ENCODE data around the gene MYL4.

Gene MYL4

DNA sequence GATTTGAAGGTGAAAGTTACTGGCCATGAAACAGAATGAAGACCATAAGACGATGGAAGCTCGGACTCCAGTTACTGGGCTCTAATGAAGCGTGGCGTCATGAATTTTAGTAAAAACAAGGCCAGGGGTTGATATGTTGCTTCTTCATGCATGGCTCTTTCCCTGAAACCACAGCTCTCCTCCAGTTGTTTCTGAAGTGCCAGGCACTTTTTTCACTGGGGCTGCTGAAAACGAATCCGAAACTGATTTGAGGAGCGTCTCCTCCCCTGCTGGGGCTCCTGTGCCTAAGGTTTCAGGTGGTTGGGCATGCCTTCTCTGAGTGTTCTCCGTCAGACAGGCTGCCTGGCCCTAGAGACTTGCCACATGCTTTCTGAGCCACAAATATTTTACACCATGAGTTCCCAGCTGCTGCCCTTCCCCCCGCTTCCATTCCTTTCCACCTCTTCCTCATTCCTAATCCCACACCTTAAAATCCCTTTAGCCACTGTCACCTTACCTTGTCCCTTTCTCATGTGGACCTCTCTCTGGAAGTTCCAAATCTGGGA, 3.7 kb upstream of the MYL4 start:
- TF ChIP-seq, protein P1, sequence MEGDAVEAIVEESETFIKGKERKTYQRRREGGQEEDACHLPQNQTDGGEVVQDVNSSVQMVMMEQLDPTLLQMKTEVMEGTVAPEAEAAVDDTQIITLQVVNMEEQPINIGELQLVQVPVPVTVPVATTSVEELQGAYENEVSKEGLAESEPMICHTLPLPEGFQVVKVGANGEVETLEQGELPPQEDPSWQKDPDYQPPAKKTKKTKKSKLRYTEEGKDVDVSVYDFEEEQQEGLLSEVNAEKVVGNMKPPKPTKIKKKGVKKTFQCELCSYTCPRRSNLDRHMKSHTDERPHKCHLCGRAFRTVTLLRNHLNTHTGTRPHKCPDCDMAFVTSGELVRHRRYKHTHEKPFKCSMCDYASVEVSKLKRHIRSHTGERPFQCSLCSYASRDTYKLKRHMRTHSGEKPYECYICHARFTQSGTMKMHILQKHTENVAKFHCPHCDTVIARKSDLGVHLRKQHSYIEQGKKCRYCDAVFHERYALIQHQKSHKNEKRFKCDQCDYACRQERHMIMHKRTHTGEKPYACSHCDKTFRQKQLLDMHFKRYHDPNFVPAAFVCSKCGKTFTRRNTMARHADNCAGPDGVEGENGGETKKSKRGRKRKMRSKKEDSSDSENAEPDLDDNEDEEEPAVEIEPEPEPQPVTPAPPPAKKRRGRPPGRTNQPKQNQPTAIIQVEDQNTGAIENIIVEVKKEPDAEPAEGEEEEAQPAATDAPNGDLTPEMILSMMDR (IDR thresholded peaks at IDR 0.05; ENCODE audit: low read depth, low read length) = no peak
- no peaks in the 10 kb centered on the region for H3K36me3 ChIP-seq
- H3K27ac ChIP-seq = no peak overlapping the region
- no peak overlapping the region for H3K4me3 ChIP-seq (ENCODE audit: low read depth, low read length)
- H3K9me3 ChIP-seq (ENCODE audit: severe bottlenecking) = no peaks in the 10 kb centered on the region
- DNase-seq = no peak
- no peaks in the 10 kb centered on the region for H3K27me3 ChIP-seq (ENCODE audit: insufficient read depth, low read depth, severe bottlenecking)

DNA sequence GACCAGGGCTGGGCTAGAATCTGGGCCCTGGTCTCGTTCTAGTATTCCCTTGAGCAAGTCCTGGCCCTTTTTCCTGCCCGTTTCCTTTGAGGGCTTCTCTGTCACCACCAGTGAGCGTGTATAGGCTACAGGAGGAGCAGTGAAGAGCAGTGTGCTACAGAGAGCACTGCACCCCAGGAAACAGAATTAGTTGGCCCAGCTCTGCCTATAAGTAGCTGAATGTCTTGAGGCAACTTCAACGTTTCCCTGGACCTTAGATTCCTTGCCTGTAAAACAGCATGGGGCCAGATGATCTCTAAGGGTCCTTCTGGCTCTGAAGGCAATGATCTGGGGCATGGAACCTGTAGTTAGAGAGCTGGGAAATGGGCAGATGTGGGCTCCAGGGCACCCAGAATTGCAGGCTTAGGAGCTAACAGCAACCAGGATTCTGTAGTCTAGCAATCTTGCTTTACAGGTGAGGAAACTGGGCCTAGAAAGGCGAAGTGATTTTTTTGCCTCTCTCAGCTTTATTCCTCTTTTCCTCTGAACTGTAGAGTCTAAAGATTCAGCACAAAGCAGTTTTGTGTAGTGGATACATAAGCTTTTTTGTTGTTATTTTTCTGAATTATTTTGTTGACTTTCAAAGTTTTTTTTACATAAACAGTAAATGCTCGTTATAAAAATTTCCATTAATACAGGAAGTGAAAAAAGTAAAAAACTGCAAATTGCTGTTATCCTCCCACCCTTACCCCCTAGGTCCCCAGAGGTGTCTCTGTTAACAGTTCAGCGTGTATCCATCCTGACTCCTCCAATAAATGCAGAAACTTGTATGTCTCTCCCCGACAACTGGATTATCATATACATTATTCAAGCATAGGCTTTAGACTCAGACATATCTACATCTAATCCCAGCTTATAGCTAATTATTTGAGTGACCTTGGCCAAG, 1.7 kb upstream of the MYL4 start:
- no peak for DNase-seq
- H3K27me3 ChIP-seq (ENCODE audit: insufficient read depth, low read depth, severe bottlenecking) = no peaks in the 10 kb centered on the region
- H3K4me3 ChIP-seq (ENCODE audit: low read depth, low read length) = no peak overlapping the region
- no peak overlapping the region for H3K27ac ChIP-seq
- no peaks in the 10 kb centered on the region for H3K9me3 ChIP-seq (ENCODE audit: severe bottlenecking)
- no peaks in the 10 kb centered on the region for H3K36me3 ChIP-seq
- TF ChIP-seq, protein P1 (IDR thresholded peaks at IDR 0.05; ENCODE audit: low read depth, low read length) = no peak

DNA sequence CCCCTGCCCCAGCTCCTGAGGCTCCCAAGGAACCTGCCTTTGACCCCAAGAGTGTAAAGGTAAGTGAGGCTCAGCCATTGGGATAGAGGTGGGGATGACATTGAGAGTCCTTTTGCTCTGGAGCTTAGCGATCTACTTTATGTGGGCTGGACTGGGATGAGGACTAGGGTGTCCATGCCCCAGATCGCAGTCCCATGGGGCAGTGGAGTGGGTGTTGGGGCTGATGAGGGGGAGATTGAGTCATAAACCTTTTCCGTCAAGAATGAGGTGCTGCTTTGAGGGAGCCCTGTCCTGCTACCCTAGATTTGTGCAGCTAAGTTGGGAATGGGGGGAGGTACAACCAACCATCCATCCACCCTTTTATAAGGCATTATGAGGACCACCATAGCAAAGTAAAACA, 351 bp downstream of the MYL4 start:
- no peak for DNase-seq
- Histone ChIP-seq H3K9me3 (ENCODE audit: severe bottlenecking) (no peaks in the 10 kb centered on the region), H3K27ac (peak overlapping the region; percentile 72), H3K36me3 (no peaks in the 10 kb centered on the region), H3K4me3 (ENCODE audit: low read depth, low read length) (peak overlapping the region; percentile 1; the same call in 1 of the 2 replicates), H3K27me3 (ENCODE audit: insufficient read depth, low read depth, severe bottlenecking) (no peaks in the 10 kb centered on the region)
- TF ChIP-seq, protein P1 (IDR thresholded peaks at IDR 0.05; ENCODE audit: low read depth, low read length) = no peak

DNA sequence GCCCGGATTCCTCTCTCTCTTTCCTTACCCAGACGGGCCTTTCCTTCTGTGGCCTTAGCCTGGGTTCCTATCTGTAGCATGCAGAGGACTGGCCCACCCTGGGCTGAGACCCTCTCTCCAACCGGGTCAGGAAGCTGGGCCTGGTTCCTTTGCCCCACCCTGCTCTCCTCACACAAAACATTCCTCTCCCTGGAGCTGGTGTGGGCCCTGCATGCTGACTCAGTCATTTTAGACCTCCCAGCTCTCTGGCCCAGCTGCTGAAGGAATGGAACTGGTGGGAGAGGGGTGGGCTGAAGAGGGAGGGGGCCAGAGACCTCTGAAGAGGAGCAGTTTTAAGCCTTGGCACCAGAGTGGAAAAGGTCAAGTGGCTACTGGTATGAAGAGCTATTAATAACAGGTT, 957 bp downstream of the MYL4 start:
- TF ChIP-seq, protein P1 (IDR thresholded peaks at IDR 0.05; ENCODE audit: low read depth, low read length) = no peak
- no peak overlapping the region for H3K4me3 ChIP-seq (ENCODE audit: low read depth, low read length)
- H3K27me3 ChIP-seq (ENCODE audit: insufficient read depth, low read depth, severe bottlenecking) = no peaks in the 10 kb centered on the region
- no peaks in the 10 kb centered on the region for H3K9me3 ChIP-seq (ENCODE audit: severe bottlenecking)
- no peaks in the 10 kb centered on the region for H3K36me3 ChIP-seq
- no peak for DNase-seq
- H3K27ac ChIP-seq = no peak overlapping the region

DNA sequence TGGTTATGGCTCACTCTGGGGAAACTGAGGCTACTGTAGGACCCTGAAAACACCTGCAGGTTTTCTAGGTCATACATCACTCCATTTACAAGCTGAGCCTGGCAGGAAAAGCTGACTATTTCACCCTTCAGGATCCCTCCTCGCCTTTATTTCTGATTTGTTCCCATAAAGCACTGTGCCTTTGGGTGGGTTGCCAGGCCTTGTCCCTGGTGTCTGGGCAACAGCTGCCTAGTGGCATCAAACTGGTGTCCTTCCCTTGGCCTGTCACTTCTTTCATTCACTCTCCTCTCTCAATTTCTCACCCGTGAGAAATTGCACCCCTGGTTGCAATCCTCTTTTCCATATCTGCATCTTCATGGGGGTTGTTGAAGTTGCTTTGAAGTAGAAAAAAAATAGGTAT, 1.6 kb downstream of the MYL4 start:
- Histone ChIP-seq H3K27me3 (ENCODE audit: insufficient read depth, low read depth, severe bottlenecking) (no peaks in the 10 kb centered on the region), H3K36me3 (no peaks in the 10 kb centered on the region), H3K27ac (no peak overlapping the region), H3K9me3 (ENCODE audit: severe bottlenecking) (no peaks in the 10 kb centered on the region), H3K4me3 (ENCODE audit: low read depth, low read length) (no peak overlapping the region)
- DNase-seq = no peak
- TF ChIP-seq, protein P1 (IDR thresholded peaks at IDR 0.05; ENCODE audit: low read depth, low read length) = no peak

Data from WERI-Rb-1 (cell line).